Glomerular visceral epithelial cell (primary cell): ENCODE data around the gene RHBDL1.
A peak's percentile ranks its signal among the peaks of the same experiment; 100 is the strongest.
"Not testable (repeated sequence)": the region's sequence is repeated elsewhere in the genome, so short reads cannot be mapped to it uniquely, and the experiment has no call there.

ENCODE experiments used
- DNase-seq: peaks from one replicate; pipeline ENCODE4 v3.0.0-alpha.2; 2016; ENCODE audit errors: extremely low spot score

RHBDL1 gene

GRCh38 chr16:684961-685696 is 9.7 kb downstream of the RHBDL1 start:
- DNase-seq = no peak

- peak; percentile 42 for DNase-seq
These were observed 10.5 kb downstream of the RHBDL1 start for GRCh38 chr16:685967-686366.

- no peak for DNase-seq
These were observed 11.2 kb downstream of the RHBDL1 start for GRCh38 chr16:686459-687260.

GRCh38 chr16:687499-687898 is 12.0 kb downstream of the RHBDL1 start:
- DNase-seq = no peak

GRCh38 chr16:689175-689897 is 13.9 kb downstream of the RHBDL1 start:
- no peak for DNase-seq

- not testable (repeated sequence) for DNase-seq
These were observed 15.8 kb downstream of the RHBDL1 start for GRCh38 chr16:691242-691641.

GRCh38 chr16:692356-693108 is 17.1 kb downstream of the RHBDL1 start:
- no peak for DNase-seq

GRCh38 chr16:693364-693763 is 17.9 kb downstream of the RHBDL1 start:
- no peak for DNase-seq

GRCh38 chr16:693766-694165 is 18.3 kb downstream of the RHBDL1 start:
- DNase-seq = no peak

- no peak for DNase-seq
These were observed 18.9 kb downstream of the RHBDL1 start for GRCh38 chr16:694187-694862.

GRCh38 chr16:694863-695354 is 19.4 kb downstream of the RHBDL1 start:
- DNase-seq = no peak

- DNase-seq = peak; percentile 42
These were observed 20.1 kb downstream of the RHBDL1 start for GRCh38 chr16:695355-696089.

- DNase-seq = no peak
These were observed 23.6 kb downstream of the RHBDL1 start for GRCh38 chr16:698911-699671.

GRCh38 chr16:700684-701584 is 25.5 kb downstream of the RHBDL1 start:
- DNase-seq = no peak

GRCh38 chr16:702341-702740 is 26.9 kb downstream of the RHBDL1 start:
- DNase-seq = no peak

- DNase-seq = no peak
These were observed 27.9 kb downstream of the RHBDL1 start for GRCh38 chr16:703406-703805.

GRCh38 chr16:704047-704446 is 28.6 kb downstream of the RHBDL1 start:
- no peak for DNase-seq

GRCh38 chr16:704552-705380 is 29.3 kb downstream of the RHBDL1 start:
- no peak for DNase-seq
